Left ventricle myocardium inferior (tissue), 1 donor: ENCODE results near the gene CCT6B. TPM values are rescaled to one million over a fixed set of nuclear protein-coding genes. Genes with fewer than 3 reads are reported as not detected.

Experiments
- DNase-seq: peaks from one replicate; pipeline ENCODE4 v3.0.0-alpha.2; 2020
- H3K27ac ChIP-seq: fragments of 200-600 bp; replicated peaks from 2 replicates; pipeline ENCODE4 v1.8.0; 2021
- H3K27me3 ChIP-seq: fragments of 200-600 bp; 2 replicates; pipeline ENCODE4 v1.8.0; 2021; ENCODE audit warnings: low read depth
- H3K36me3 ChIP-seq: fragments of 200-600 bp; 2 replicates; pipeline ENCODE4 v1.8.0; 2021
- H3K4me1 ChIP-seq: fragments of 200-600 bp; 2 replicates; pipeline ENCODE4 v1.8.0; 2021
- H3K4me3 ChIP-seq: fragments of 200-600 bp; 2 replicates; pipeline ENCODE4 v1.8.0; 2021; ENCODE audit warnings: mild to moderate bottlenecking, moderate library complexity
- H3K9me3 ChIP-seq: fragments of 200-600 bp; replicated peaks from 2 replicates; pipeline ENCODE4 v1.8.0; 2021
- intact Hi-C: fragments of 100-400 bp; cut with micrococcal nuclease; formaldehyde crosslinking; loops from one replicate; pipeline ENCODE4 v1.11.0; 2022
- total RNA-seq: library from RNA; stranded (reverse); fragmentation: NEBNext Ultra II Directional; extraction: Animal tissue kit (Norgen Biotek cat#: 25700); gene quantifications from one replicate; pipeline ENCODE4 v1.2.1, GENCODE V29; 2021
- TF ChIP-seq, protein P1 (sequence below): fragments of 200-600 bp; IDR thresholded peaks from 2 replicates; pipeline ENCODE4 v1.8.0; 2021; ENCODE audit warnings: antibody characterized with exemption, mild to moderate bottlenecking, borderline replicate concordance
- donor health status: DM: no; HTN: yes; CAD: no; lungs with severe emphysema.

Gene CCT6B
- total RNA-seq, 1 donor from 2014 or later, result 2.6 TPM

DNA sequence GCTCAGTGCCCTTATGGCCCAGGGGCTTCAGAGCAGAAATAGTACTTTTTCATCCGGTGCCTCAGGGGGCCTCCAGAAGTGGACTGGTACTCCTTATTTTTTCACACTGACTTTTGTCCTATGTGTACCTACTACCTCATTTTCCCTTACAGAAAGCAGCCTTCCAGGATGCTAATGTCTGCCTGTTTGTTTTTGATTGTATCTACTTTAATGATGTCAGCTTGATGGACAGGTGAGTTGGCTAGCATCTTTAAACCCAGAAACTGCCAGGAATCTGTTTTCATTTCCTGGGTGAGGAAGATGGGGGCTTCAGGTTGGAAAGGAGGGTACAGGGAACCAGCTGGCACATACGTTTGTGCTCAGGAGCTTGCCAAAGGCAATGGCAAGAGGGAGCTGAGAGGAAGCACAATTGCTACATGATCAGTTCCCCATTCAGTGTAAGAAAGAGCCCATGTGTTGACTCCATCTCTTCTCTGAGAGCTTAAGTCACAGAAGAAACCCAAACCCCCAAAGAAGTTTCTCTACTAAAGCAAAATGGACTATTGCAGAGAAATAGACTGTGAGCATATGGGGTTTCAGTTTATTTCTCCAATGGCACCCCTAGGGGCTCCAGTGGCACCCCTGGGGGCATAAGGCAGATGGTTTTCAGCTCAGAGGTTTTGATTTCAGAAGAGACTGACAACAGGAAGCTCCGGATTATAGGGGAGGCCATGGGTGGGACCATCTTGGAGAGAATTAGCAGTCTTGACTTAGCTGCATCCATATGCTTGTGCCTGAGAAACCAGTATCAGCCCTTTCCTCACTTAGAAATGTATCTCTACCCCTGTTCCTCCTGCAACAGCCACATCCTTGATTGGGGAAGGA, 35.4 kb upstream of the CCT6B start:
- intact Hi-C loops, result loop anchor here (10.0 kb wide), 1 partner anchor 128 kb away; the partner anchor contains the start of gene FNDC8
- H3K4me1 ChIP-seq, result peaks cover 27% of the 10 kb centered on the region
- TF ChIP-seq, protein P1, sequence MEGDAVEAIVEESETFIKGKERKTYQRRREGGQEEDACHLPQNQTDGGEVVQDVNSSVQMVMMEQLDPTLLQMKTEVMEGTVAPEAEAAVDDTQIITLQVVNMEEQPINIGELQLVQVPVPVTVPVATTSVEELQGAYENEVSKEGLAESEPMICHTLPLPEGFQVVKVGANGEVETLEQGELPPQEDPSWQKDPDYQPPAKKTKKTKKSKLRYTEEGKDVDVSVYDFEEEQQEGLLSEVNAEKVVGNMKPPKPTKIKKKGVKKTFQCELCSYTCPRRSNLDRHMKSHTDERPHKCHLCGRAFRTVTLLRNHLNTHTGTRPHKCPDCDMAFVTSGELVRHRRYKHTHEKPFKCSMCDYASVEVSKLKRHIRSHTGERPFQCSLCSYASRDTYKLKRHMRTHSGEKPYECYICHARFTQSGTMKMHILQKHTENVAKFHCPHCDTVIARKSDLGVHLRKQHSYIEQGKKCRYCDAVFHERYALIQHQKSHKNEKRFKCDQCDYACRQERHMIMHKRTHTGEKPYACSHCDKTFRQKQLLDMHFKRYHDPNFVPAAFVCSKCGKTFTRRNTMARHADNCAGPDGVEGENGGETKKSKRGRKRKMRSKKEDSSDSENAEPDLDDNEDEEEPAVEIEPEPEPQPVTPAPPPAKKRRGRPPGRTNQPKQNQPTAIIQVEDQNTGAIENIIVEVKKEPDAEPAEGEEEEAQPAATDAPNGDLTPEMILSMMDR, result no peak
- H3K27ac ChIP-seq, result peak overlapping the region; percentile 63
- DNase-seq, result no peak
- no peaks in the 10 kb centered on the region for H3K9me3 ChIP-seq
- no peaks in the 10 kb centered on the region for H3K27me3 ChIP-seq
- H3K36me3 ChIP-seq, result peaks cover 68% of the 10 kb centered on the region
- H3K4me3 ChIP-seq, result no peak overlapping the region

DNA sequence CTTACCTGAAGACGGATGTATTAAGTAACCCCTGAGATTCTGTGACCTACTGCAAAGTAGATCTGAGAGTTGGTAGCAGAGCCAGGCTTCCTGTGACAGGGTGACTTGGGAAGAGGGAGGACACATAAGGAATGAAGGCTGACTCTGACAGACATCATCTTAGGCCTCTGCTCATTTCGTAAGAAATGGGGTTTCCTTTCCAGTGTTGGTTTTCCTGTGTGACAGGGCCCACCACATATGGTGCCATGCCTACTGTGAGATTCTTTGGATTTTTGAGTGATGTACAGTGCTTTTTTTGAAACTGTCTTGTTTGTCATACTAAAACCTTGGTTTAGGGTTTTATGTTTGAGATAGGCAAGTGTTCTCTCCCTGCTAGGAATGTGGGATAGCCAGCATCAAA, 31.8 kb upstream of the CCT6B start:
- Histone ChIP-seq H3K4me3 (no peak overlapping the region), H3K36me3 (peaks cover 72% of the 10 kb centered on the region), H3K4me1 (peaks cover 25% of the 10 kb centered on the region), H3K27me3 (no peaks in the 10 kb centered on the region), H3K9me3 (no peaks in the 10 kb centered on the region), H3K27ac (no peak overlapping the region)
- intact Hi-C loops, result loop anchor here (5.0 to 10.0 kb wide), 2 partner anchors 36 to 132 kb away; partner anchors contain the start of gene FNDC8
- TF ChIP-seq, protein P1, result no peak
- no peak for DNase-seq

DNA sequence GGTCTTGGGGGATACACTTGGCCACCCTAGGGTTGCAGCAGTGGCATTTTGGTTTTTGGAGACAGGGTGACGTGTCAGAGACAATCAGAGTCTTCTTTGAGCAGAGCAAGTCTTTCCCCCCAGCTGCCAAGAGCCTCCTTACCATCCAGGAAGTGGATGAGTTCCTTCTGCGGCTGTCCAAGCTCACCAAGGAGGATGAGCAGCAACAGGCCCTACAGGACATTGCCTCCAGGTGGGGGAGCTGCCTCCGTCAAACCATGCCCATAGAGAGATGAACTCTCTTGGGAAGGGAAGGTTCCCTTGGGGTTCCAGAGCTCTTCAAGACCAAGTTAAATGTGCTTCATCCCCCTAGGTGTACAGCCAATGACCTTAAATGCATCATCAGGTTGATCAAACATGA, 30.3 kb upstream of the CCT6B start:
- Histone ChIP-seq H3K4me1 (peaks cover 12% of the 10 kb centered on the region), H3K4me3 (no peak overlapping the region), H3K9me3 (no peaks in the 10 kb centered on the region), H3K27me3 (no peaks in the 10 kb centered on the region), H3K36me3 (peaks cover 83% of the 10 kb centered on the region), H3K27ac (peak overlapping the region; percentile 49)
- intact Hi-C loops, result loop anchor here (5.0 to 10.0 kb wide), 2 partner anchors 34 to 133 kb away; partner anchors contain the start of gene FNDC8
- TF ChIP-seq, protein P1, result no peak
- DNase-seq, result no peak

DNA sequence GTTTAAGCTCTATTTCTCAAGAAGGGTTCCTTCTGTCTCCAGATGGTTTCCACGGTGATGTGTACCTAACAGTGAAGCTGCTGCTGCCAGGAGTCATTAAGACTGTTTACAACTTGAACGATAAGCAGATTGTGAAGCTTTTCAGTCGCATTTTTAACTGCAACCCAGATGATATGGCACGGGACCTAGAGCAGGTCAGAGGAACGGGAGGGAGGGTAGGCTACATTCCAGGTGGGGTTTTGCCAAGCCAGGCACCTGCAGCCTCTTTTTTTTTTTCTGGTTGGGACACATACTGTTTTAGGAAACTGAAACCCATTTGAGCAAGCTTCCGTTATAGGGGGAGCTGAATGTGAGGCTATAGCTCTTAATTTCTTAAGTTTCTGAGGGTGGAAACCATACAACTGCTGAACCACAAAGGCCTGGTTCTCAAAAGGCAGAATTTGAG, 29.7 kb upstream of the CCT6B start:
- Histone ChIP-seq H3K4me3 (no peak overlapping the region), H3K4me1 (peaks cover 12% of the 10 kb centered on the region), H3K36me3 (peaks cover 83% of the 10 kb centered on the region), H3K27ac (peak overlapping the region; percentile 49), H3K9me3 (no peaks in the 10 kb centered on the region), H3K27me3 (no peaks in the 10 kb centered on the region)
- no peak for DNase-seq
- intact Hi-C loops, result loop anchor here (5.0 to 10.0 kb wide), 2 partner anchors 34 to 134 kb away; partner anchors contain the start of gene FNDC8
- TF ChIP-seq, protein P1, result no peak

DNA sequence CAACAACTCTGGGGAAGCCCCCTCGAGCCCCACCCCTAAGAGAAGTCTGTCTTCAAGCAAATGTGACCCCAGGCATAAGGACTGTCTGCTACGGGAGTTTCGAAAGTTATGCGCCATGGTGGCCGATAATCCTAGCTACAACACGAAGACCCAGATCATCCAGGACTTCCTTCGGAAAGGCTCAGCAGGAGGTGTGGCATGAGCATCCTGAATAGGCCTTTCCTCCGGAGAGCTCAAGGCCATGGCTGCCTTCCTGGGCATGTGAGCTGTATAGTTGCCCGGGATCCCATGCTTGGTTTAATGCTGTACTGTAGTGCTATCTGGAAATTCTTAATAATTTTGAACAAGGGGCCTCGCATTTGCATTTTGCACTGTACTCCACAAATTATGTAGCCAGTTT, 28.2 kb upstream of the CCT6B start:
- intact Hi-C loops, result no loop called here
- TF ChIP-seq, protein P1, result no peak
- Histone ChIP-seq H3K4me1 (peaks cover 16% of the 10 kb centered on the region), H3K4me3 (no peak overlapping the region), H3K36me3 (peaks cover 74% of the 10 kb centered on the region), H3K9me3 (no peaks in the 10 kb centered on the region), H3K27me3 (no peaks in the 10 kb centered on the region), H3K27ac (no peak overlapping the region)
- no peak for DNase-seq
